ENCODE measurements around the gene SLC35A5. TPM values are rescaled to one million over a fixed set of nuclear protein-coding genes. Genes with fewer than 3 reads are reported as not detected.

Gene SLC35A5
- total RNA-seq, 1 donor from 2014 or later: 18.2 TPM

GRCh38 chr3:112569265-112569664 is 7.4 kb downstream of the SLC35A5 start:
- ATAC-seq: no peak

DNA sequence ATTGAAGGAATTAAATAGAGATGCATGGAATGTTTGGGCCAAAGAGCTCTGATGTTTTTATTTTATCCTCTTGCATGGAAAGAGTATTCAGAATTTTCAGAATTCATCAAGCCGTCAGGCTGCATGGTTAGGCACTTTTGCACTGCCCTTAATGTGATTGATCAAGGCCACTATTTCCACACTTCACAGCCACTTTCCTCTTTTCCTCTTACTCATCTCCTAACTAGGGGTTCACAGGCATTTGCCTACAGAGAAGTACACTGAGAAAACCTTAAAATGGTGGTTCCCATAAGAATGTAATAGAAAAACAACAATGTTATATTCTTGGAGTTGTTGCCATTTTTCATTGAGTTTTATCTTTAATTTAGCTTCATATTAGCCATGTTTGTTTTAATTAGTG is 10.9 kb downstream of the SLC35A5 start:
- ATAC-seq: no peak
- DNase-seq (ENCODE audit: low spot score): no peak

More at GRCh38 chr3:112569265-112569664, 7.4 kb downstream of the SLC35A5 start:
- DNase-seq (ENCODE audit: low spot score): no peak

DNA sequence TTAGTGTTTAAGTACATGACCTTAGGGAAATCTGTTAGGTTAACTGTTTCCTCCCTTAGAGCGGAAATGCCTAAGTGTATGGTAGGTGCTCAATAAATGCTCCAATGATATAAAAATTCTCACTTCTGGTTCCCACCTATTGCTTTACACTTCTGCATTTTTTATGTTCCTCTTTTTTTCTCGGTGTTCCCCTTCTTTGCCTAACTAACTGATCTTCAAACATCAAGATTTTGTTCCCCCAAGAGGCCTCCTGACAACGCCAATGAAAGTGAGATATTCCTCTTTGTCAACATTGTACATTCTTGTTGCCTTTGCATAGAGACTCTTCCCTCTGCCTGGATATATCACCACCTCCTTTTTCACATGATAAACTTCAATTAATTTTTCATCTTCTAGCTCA is 17.4 kb downstream of the SLC35A5 start:
- DNase-seq (ENCODE audit: low spot score) (no peak), ATAC-seq (no peak)

- no peak for ATAC-seq
- DNase-seq (ENCODE audit: low spot score): no peak
These were observed 17.9 kb downstream of the SLC35A5 start for GRCh38 chr3:112579697-112580096.

GRCh38 chr3:112582244-112582874 is 20.5 kb downstream of the SLC35A5 start:
- ATAC-seq: peak; percentile 69
- DNase-seq (ENCODE audit: low spot score): no peak

DNA sequence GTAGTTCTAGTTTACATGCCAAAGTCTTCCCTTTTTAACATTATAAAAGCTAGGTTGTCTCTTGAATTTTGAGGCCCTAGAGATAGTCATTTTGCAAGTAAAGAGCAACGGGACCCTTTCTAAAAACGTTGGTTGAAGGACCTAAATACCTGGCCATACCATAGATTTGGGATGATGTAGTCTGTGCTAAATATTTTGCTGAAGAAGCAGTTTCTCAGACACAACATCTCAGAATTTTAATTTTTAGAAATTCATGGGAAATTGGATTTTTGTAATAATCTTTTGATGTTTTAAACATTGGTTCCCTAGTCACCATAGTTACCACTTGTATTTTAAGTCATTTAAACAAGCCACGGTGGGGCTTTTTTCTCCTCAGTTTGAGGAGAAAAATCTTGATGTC is 21.3 kb downstream of the SLC35A5 start:
- DNase-seq (ENCODE audit: low spot score): no peak
- ATAC-seq: no peak

DNA sequence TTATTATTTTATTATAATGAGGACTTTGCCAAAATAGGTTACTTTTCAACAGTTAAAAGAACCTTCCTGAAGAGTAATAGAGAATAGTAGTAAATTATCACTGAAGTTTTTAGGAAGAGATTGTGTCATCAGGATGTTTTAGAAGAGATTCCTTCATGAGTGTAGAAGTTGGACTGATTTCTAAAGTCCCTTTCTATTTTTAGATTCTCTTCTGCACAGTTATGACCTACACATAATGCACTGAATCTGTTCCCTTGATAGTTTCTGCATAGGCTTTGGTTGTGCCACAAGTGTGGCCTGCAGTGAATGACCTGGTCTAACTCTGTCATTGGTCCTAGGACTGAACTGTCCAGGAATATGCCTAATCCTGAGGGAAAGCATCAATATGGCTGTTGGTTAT is 23.9 kb downstream of the SLC35A5 start:
- no peak for ATAC-seq
- no peak for DNase-seq (ENCODE audit: low spot score)

DNA sequence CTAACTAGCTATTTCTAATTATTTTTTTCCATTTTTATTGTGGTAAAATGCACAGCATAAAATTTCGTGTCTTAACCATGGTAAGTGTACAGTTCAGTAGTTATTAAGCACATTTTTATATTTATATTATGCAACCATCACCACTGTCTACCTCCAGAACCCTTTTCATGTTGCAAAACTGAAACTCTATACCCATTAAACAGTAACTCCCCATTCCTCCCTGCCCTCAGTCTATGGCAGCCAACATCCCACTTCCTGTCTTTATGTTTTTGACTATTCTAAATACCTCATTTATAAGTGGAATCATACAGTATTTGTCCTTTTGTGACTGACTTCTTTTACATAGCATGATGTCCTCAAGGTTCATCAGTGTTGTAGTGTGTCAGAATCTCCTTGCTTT is 25.5 kb downstream of the SLC35A5 start:
- ATAC-seq (no peak), DNase-seq (ENCODE audit: low spot score) (no peak)

DNA sequence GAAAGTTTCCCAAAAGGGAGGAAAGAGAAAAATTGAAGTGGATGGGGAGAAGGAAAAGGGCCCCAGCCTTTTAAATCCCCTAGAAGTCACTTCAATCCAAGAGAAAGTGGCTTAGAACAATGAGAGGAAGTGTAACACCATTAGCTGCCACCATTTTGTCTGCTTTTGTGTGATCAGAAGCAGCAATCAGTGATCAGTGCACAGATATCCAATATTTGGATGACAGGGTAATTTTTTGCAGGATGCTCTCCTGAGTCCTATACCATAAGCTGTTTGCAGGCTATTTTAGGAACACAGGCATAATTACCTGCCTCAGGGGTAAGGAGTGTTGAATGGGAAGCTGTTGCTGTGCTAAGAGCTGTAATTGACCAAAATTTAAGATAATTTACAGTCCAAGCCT is 31.4 kb downstream of the SLC35A5 start:
- no peak for DNase-seq (ENCODE audit: low spot score)
- no peak for ATAC-seq

DNA sequence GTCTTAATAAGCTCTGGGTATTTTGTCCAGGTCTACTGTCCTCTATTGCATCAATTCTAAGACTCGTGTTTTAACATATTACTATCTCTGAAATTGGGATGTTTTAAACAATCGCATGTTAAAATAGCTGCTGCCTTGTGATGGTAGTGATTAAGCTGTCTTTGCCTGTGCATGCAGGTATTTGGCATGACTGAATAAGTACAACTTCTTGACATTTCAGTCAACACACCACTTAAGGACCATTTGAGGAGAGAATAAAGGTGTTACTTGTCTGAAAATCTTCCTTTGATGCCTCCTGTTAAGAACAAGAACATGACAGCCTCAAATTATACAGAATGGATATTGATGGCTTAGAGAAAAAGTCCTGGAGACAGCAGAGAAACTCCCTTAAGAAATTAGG is 33.0 kb downstream of the SLC35A5 start:
- no peak for DNase-seq (ENCODE audit: low spot score)
- no peak for ATAC-seq

GRCh38 chr3:112597945-112598344 is 36.1 kb downstream of the SLC35A5 start:
- DNase-seq (ENCODE audit: low spot score): no peak
- ATAC-seq: no peak

DNA sequence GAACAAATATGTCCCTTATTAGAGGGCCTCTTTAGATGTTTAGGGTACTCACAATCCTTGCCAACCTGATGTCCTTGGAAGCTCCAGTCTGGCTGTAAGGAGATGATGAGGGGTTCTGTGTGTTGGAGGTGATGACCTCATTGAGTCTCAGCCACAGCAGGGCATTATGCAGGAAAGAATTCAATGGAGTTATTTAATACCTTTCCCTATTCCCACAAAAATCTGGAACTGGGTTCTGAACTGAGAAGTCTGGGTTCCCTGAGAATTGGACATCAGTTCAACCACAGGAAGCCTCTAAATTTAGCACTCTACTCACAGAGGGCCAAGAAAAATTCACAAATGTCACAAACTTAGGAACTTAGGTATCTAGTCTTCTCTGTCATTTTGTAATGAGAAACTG is 36.9 kb downstream of the SLC35A5 start:
- ATAC-seq (no peak), DNase-seq (ENCODE audit: low spot score) (no peak)

- no peak for DNase-seq (ENCODE audit: low spot score)
- no peak for ATAC-seq
These were observed 40.5 kb downstream of the SLC35A5 start for GRCh38 chr3:112602217-112602838.

GRCh38 chr3:112604536-112604935 is 42.7 kb downstream of the SLC35A5 start:
- DNase-seq (ENCODE audit: low spot score) (no peak), ATAC-seq (no peak)

DNA sequence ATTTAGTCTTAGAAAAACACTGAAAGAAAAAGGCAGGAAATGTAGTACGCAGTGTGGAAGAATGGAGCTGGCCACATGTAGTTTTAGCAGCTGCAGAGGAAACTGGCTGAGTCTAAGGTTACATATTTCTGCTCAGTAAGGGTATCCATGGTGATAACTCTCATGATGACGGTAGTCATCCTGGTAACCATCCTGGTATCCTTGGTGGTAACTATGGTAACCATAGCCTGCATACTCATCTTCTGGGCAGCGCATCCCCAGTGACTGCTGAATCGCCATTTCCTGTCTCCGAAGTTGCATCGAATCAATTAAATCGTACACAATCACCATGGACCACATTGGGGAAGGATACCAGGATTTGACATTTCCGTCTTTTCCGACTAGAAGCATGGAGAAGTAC is 43.4 kb downstream of the SLC35A5 start:
- ATAC-seq: no peak

GRCh38 chr3:112606098-112606497 is 44.3 kb downstream of the SLC35A5 start:
- DNase-seq (ENCODE audit: low spot score) (no peak), ATAC-seq (no peak)

More for the DNA sequence above, 43.4 kb downstream of the SLC35A5 start:
- no peak for DNase-seq (ENCODE audit: low spot score)

DNA sequence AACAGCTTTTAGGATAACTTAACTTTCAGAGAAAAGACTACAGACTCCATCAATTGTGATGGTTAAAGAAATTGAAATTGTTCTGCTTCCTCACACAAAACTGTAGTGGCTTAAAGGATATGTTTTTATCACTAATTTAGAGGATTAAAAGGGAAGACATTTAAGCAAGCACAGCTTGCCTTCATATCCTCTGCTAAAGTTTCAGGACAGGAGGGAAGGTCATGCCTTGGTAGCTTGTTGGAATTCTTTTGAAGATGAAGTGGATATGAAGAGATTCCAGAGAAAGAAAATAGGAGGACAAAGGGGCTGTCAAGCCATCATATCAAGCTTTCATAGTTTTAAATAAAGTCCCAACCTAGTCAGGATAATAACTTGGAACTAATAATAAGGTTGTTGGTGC is 46.0 kb downstream of the SLC35A5 start:
- DNase-seq (ENCODE audit: low spot score): no peak
- ATAC-seq: no peak

DNA sequence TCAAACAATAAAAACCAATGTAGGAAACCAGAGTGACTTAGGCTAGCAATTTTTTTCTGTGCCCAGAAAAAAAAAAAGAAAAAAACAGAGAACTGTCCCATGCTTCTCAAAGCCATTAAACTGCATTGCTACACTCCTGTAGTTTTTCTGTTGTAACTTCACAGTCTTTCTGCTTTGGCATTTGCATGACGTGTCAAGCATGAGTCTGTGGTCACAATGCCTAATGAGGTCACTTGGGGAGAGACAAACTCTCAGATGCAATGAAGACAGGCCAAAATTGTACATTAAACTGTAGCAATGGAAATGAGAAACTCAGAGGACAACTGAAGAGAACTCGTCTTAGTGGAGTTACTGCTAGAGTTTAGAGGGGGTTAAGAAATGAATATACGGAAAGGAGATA is 48.3 kb downstream of the SLC35A5 start:
- ATAC-seq: no peak
- no peak for DNase-seq (ENCODE audit: low spot score)

- no peak for ATAC-seq
- no peak for DNase-seq (ENCODE audit: low spot score)
These were observed 50.1 kb downstream of the SLC35A5 start for GRCh38 chr3:112611752-112612515.

DNA sequence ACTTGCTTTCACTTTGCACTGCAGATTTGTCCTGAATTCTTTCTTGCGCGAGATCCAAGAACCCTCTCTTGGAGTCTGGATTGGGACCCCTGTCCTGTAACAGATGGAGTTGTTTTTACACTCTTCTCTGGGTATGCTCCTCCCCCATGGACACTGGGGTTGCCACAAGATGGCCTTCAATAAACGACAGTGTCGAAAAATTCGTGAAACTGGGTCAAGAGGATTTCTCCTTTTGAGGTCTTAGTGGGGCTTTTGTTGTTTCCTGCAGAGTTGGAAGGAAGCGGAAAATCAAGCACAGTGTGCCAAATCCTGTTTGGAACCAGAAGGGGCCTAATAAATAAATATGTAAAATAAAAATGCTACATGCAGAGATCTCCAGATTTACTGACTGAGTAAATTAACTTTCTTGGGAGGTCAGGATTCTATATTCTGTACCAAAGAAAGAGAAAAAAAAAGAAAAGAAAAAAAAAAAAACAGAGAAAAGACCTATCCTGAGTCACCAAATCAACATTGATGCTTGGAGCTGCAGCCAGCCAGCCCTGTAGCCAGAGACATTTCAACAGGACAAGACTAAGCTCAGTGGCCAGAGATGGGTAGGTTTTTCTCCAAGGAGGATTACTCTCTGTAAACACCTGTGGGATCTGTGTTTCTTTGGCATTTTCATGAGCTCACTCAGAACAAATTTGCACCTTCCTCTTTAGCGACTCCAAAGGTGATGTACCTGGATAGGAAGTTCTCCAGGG is 54.3 kb downstream of the SLC35A5 start:
- ATAC-seq (no peak), DNase-seq (ENCODE audit: low spot score) (no peak)

DNA sequence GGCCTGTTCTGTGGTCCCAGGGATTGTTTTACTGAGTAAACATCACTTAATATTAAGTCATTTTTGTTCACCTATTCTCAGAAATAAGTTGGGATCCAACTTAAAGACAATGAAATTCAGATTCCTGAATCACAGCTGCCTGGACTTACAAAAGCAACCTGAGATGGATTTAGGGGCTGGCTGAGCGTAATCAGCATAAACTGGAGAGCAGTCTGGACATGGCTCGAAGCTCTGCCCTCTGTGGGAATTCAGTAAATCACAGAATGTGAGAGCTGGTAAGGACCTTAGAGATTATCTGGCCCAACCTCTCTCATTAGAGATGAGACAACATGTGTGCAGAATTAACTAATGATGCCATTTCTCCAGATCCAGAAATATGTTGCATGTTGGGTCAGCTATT is 55.4 kb downstream of the SLC35A5 start:
- no peak for ATAC-seq

GRCh38 chr3:112619295-112619694 is 57.5 kb downstream of the SLC35A5 start:
- no peak for DNase-seq (ENCODE audit: low spot score)
- ATAC-seq: no peak

More for the DNA sequence above, 55.4 kb downstream of the SLC35A5 start:
- no peak for DNase-seq (ENCODE audit: low spot score)

All from left lobe of liver (tissue), 2 donors.